ENCODE measurements around the gene EPS15.

- TF ChIP-seq EZH2 (IDR thresholded peaks at IDR 0.05) = no peak
- no peak for TF ChIP-seq CTCF (IDR thresholded peaks at IDR 0.05)
Measured at GRCh38 chr1:51552929-51553807, 34.1 kb upstream of the EPS15 start.

All from neural progenitor cell (in vitro differentiated cells).